Stimulated activated CD8-positive, alpha-beta memory T cell treated with anti-CD3 and anti-CD28 coated beads, Interleukin-4, amount 100 ng/mL, for 24 hours (primary cell): ENCODE data around the gene A4GALT.
"Not testable (repeated sequence)": the region's sequence is repeated elsewhere in the genome, so short reads cannot be mapped to it uniquely, and the experiment has no call there.

Experiments used
- DNase-seq: peaks from one replicate; pipeline ENCODE4 v3.0.0-alpha.2; 2020; ENCODE audit warnings: low read depth

The A4GALT gene

GRCh38 chr22:42682113-42682851, 38.4 kb downstream of the A4GALT start:
- DNase-seq, result no peak

- no peak for DNase-seq
Observed at GRCh38 chr22:42680648-42681047, 40.0 kb downstream of the A4GALT start.

- no peak for DNase-seq
Observed at GRCh38 chr22:42679691-42680090, 41.0 kb downstream of the A4GALT start.

- DNase-seq, result no peak
Observed at GRCh38 chr22:42678894-42679293, 41.8 kb downstream of the A4GALT start.

- DNase-seq, result not testable (repeated sequence)
Observed at GRCh38 chr22:42677936-42678335, 42.7 kb downstream of the A4GALT start.

GRCh38 chr22:42676059-42676607, 44.5 kb downstream of the A4GALT start:
- DNase-seq, result no peak

- DNase-seq, result no peak
Observed at GRCh38 chr22:42673898-42674401, 46.7 kb downstream of the A4GALT start.

- not testable (repeated sequence) for DNase-seq
Observed at GRCh38 chr22:42673071-42673470, 47.6 kb downstream of the A4GALT start.

- no peak for DNase-seq
Observed at GRCh38 chr22:42670921-42671709, 49.6 kb downstream of the A4GALT start.

GRCh38 chr22:42670046-42670445, 50.6 kb downstream of the A4GALT start:
- DNase-seq, result no peak

GRCh38 chr22:42666393-42666792, 54.3 kb downstream of the A4GALT start:
- not testable (repeated sequence) for DNase-seq

GRCh38 chr22:42664976-42665831, 55.5 kb downstream of the A4GALT start:
- no peak for DNase-seq

GRCh38 chr22:42661985-42662831, 58.5 kb downstream of the A4GALT start:
- DNase-seq, result peak; percentile 70

- no peak for DNase-seq
Observed at GRCh38 chr22:42656578-42656977, 64.1 kb downstream of the A4GALT start.

GRCh38 chr22:42655693-42656092, 65.0 kb downstream of the A4GALT start:
- DNase-seq, result no peak

- no peak for DNase-seq
Observed at GRCh38 chr22:42654436-42655073, 66.1 kb downstream of the A4GALT start.

GRCh38 chr22:42653999-42654398, 66.7 kb downstream of the A4GALT start:
- DNase-seq, result no peak

GRCh38 chr22:42651134-42651533, 69.5 kb downstream of the A4GALT start:
- DNase-seq, result no peak

- DNase-seq, result peak; percentile 71
Observed at GRCh38 chr22:42649246-42650099, 71.2 kb downstream of the A4GALT start, which contains the start of gene CYB5R3. CYB5R3 (minus strand) TSS chr22:42649392; CDS start chr22:42649315, 77 bp downstream.
